SIG-M5 treated with dmso at 0.1 percent for 504 hours (cell line): ENCODE data around the gene TIAL1.
"Not testable (repeated sequence)": the region's sequence is repeated elsewhere in the genome, so short reads cannot be mapped to it uniquely, and the experiment has no call there.

ENCODE experiments used
- DNase-seq: peaks from one replicate; lab custom pipeline; 2025; ENCODE audit not compliant: unreplicated experiment; lab: John Stamatoyannopoulos, UW

Gene TIAL1

DNA sequence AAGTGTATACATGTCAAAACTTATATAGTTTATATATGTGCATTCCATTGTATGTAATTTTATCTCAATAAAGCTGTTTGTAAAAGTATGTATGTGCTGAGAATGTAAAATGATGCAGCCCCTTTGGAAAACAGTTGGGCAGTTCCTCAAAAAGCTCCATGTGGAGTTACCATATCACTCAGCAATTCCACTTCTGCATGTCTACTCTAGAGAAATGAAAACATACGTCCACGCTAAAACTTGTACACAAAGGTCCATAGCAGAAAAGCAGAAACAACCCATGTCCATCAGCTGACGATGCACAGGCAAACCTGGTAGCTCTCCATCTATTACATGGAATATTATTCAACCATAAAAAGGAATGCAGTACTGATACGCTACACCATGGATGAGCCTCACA lies 45.9 kb downstream of the TIAL1 start:
- DNase-seq: peak; percentile 12

DNA sequence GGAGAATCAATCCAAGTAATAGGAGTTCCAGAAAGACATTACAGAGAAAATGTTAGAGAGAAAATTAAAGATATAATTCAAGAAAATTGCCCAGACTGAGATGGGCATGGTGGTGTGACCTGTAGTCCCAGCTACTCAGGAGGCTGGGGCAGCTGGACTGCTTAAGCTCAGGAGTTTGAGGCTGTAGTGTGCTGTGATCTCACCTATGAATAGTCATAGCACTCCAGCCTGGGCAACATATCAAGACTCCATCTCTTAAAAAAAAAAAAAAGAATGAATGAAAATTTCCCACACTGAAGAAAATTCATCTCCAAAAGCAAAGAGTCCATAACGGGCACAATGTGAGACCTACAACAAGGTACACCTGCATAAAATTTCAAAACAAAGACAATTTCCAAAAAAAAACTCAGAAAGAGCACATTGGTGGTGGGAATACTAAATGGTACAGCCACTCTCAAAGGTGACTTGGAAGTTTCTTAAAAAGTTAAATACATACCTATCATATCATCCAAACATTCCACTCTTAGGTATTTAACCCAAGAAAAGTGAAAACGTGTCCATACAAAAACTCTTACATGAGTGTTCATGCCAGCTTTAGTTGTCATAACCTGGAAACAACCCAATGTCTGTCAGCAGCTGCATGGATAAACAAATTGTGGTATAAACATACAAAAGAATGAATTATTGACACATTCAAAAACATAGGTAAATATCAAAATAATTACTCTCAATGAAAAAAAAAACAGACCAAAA lies 47.3 kb downstream of the TIAL1 start:
- no peak for DNase-seq

DNA sequence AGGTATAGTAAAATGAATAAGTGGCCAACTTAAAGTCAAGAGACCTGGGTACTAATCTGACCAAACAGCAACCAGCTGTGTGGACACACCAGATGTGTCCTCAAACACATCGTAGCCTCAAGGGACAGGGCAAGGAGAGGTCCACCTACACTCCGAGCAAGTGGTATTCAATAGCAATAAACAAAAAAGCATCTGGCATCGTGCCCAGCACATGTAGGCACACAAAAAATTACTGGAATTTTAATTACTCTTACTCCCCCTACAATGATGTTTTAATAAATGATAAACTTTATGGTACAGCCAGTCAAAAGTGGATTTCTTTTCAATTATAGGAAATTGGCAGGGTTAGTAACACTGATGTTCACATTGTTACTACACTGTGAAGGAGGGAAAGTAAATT lies 50.8 kb downstream of the TIAL1 start:
- no peak for DNase-seq

DNA sequence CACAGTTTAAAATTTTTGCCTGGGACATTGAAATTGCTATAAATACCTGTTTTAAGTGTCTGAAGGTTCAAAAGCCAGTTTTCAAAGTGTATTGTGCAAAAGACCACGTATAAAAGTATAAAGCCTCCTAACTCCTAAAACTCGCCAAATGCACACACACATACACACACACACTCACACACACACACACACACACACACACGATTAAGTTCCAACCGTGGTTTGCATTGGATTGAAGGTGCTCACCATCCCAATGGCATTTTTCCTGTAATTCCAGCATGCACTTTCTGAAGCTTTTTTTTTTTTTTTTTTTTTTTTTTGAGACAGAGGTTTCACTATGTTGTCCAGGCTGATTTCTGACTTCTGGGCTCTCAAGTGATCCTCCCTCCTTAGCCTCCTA lies 51.5 kb downstream of the TIAL1 start:
- no peak for DNase-seq

DNA sequence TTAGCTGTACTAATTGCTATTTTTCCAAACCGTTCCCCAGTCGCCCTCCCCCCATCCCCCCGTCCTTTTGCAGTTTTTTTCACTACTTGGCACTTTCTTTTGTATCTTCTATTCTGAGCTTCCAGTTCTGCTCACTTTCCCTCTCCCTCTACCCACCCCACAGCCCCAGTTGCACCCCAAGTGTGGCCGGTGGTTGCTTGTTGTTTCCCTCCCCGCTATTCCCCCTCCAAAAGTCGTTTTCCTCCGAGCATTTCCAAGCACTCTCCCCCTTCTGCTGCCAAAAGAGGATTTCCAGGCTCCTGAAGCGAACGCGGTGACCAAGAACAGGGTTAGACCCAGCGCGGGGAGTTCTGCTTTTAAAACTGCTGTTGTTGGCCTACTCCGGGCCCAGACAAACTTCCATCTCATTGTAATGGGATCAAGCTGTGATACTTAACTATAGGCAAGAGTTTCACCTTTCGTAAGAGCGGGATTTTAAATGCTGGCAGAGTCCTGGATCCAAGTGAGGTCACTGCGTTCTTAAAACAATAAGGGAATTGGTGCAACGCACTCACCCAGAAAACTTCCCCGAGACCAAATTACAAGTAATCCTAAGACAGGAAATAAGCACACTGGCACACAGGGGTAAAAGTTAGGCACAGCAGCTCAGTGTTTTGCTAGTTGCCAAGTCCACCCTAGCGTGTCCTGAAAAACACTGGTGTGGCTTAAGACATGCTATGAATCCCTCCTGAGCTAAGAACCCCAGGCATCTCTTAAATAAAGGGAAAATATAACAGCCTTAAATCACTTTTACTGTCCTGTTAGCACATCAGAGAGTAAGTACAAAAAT lies 52.7 kb downstream of the TIAL1 start:
- DNase-seq: no peak

DNA sequence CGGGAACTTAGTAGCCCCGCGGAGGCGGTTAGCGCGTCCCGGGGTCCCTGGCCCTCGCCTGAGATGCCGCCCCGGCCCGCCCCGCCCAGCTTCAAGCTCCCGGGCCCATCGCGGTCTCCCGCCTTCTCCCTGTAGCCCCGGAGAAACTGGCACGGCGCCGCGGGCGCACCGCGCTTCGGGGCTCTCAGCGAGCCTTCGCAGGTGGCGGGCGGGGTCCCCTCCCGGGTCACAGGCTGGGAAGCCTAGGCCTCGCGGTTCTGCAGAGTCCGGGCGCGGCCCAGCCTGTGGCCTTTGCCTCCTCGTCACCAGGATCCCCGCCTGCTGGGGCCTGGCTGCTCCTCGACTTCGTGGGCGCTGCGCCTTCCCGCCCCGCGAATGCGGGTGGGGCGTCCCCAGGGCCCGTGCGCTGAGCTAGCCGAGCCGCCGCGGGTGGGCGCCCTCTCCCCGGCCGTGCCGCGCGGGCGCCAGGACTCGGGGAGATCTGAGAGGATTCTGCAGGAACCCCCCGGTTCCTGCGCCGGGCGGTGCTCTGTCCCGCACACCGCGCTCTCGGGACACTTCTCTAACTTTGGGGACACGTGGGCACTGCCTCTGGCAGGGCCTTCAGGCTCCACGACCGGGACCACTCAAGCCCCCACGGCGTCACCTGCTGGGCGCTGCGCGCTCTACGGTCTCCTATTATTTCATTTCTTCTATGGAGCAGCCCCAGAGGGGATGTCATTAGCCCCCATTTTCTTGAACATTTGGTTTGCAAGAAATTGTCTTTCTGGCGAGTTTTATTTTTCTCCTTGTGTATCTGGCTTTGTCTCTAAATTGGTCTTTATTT lies 53.6 kb downstream of the TIAL1 start:
- peak; percentile 53 for DNase-seq

DNA sequence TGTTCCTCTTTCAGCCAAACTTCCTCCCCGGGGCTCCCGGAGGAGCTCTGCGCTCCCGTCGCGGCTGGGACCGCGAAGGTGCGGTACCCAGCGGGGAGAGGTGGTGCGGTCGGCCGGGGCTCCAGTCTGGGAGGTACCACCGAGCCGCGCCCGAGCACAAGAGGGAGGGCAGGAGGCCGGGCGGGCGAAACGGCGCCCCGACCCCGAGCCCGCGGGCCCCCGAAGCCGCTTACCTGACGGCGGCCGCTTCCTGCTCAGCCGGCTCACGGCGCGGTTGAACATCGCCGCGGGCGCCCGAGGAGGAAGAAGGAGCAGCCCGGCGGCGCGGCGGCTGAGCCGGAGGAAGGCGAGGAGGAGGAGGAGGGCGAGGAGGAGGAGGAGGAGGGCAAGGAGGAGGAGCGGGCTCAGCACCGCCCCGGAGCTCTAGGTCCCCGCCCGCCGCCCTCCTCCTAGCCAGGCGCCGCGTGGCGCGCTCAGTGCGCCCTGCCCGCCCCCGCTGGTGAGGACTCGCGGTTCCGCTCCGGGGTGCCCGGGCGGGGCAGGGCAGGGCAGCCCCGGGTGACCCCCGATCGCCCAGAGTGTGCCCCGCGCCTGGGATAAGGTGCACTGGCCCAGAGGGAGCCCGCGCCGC lies 54.3 kb downstream of the TIAL1 start, which contains the start of gene RGS10:
Gene RGS10, minus strand, starts transcription at position 363 of the 631 bp plus-strand sequence. Its CDS starts 81 bp downstream, at position 282.
- DNase-seq: peak; percentile 85

DNA sequence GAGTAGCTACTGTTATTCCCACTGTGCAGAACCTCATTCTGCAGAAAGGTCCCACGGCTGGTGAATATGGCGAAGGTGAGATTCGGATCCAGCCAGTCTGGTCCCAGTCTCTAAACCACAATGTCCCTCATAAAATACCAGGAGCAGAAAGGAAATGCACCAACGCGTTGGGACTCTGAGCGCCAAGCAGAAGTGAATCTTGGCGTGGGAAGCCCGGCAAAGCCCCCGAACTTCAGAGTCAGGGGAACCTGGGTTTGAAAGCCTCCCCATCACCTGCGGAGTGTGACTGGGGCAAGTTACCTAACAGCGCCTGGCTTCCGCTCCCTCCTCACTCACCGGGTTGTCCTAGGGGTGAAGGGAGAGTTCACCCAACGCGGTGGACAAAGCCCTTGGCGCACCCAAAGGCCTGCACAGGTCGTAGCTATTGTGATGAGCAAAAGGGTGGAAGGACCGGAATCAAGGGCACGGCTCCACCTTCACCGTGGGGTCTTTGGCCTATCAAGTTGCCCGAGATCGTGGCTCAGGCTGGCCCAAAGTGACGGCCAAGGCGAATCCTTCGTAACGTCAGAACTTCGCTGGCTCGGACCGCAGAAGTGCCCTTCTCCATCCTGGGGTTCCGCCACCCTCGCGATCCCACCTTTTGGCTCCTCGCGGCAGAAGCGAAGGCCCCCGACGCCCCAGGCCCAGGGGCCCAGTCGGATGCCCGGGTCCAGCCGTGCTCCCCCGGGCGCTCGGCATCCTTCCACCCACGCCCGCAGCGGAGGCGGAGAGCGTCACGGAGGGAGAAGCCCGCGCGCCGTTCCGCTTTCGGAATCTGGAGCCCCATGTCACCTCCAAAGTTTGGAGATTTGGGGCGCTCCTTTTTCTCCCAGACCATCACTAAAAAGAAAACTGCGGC lies 55.1 kb downstream of the TIAL1 start:
- DNase-seq: peak; percentile 63

DNA sequence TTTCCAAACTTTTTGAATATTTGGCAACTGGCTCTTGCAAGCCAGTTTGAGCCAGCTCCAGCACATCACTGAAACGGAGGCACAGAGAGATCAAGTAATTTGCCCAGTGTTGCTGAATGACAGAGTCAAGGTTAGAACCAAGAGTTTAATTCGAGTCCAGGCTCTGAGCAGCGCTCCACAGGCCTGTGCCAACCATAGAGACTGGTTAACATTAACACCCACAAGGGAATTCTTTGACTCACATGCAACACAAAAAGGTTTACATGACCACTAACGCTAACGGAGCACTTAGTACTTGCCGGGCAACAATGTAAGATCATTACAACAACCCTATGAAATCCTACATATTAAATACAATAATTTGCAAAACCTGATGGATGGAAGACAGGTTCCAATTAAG lies 55.7 kb downstream of the TIAL1 start:
- no peak for DNase-seq

DNA sequence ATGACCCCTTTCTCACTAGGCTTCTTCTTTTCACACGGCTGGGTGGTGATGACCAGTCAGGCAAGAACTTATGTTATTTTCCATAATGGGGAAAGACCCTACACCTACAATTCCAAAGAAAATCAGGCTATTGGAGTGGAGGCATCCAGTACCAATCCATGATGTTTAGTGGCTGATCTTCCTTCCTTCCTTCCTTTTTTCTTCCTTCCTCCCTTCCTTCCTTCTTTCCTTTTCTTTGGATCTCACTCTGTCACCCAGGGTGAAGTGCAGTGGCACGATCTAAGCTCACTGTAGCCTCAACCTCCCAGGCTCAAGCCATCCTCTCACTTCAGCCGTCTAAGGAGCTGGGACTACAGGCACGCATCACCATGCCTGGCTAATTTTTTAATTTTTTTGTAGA lies 56.7 kb downstream of the TIAL1 start:
- no peak for DNase-seq

DNA sequence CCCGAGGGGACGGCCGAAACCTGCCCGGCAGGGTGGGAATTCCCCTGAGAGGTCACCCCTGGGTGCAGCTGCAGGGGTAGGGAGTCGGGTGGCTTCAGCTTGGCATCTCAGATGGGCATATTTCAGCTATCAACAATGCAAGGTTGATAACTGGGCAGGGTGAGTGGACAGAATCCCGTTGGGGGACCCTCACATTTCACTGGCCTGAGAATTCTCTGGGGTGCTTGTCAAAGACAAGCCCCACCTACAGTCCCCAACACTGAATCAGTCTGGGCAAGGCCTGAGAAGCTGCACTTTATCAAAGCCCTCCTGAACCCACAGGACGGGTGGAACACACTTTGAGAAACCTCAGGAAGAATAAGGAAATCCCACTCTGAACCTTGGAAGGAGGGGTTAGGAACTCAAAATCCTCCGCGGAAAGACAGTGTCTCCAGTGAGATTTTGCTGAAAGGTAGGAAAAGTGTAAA lies 57.4 kb downstream of the TIAL1 start:
- DNase-seq: no peak

DNA sequence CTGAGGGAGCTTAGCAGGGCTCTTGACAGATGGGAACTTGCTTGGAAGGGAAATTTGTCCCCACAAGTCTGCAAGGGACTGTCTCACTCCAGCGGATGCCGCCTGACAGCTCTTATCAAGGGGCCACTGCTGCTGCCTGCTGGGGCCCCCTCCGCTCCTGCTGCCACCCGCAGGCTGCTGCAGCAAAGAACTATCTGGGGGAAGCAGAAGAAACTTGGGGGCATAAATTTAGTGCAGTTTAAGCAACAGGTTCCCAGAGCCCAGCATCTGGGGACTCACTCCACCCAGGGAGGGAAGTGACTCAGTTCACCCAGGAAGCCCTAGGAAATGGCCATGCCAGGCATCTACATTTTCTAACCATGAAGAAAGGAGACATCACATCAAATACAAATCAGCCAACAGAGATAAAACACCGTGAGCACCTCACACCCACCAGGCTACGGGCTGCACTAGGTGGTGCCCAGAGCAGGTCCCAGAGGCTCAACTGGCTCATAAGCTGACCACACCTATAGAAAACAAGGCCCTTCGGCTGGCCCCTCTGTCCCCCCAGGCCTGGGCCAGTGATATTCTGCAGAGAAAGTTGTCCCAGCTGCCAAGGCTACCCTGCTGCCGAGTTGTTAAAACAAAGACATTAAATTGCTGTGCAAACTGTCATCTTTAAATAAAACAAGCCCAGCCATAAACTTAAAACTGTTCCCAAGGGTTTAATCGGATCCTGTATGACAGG lies 58.0 kb downstream of the TIAL1 start:
- DNase-seq: peak; percentile 68

DNA sequence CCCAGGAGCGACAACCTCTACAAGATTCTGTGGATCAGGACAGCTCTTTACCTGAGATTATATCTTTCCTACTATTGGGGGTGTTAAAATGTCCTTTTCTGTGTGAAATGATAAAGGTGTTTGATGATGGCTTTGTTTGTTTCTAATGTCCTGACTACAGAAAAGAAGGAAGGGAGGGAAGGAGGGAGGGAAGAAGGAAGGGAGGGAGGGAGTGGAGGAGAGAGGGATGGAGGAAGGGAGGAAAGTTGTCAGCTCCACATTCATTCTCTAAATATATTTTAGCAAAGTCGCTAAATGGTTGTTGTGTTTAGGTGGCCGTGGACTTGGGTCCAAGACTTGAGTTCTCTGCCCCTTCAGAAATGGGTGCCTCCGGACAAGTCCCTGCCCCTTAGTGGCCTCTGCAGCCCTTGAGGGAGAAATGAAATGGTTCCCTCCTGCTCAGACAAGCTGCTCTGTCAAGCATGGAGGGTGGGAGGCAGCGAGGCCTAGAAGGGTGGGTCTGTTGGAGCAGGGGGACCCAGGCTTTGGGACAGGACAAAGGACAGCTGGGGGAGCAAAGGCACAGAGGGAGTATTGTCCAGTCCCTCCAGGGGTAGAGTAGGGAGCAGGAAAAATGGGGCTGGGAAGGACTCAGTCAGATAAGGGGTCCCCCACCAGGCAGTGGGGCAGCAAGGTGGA lies 58.7 kb downstream of the TIAL1 start:
- DNase-seq: no peak

DNA sequence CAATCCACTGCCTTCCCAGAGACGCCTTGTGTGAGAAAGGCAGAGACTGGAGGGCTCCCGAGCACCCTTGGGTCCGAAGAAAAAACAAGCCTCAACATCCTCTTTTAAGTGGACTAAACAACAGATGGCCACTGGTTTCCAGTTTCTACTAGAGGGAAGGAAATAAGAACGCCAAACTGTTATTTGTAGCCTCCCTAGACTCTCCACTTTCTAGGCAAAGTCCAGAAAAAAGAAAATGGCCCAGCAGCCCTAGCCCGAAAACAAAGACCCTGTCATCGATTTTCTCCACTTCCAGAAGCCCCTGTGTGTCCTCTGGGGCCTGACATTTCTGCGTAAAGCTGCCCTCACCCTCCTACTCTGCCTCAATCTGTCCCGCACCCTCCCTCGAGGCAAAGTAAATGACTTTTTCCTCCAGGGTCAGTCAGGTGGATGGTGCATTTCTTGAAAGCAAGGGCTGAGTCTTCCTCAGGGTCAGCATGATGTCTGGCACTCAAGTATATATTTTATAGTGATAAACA lies 60.2 kb downstream of the TIAL1 start:
- no peak for DNase-seq

DNA sequence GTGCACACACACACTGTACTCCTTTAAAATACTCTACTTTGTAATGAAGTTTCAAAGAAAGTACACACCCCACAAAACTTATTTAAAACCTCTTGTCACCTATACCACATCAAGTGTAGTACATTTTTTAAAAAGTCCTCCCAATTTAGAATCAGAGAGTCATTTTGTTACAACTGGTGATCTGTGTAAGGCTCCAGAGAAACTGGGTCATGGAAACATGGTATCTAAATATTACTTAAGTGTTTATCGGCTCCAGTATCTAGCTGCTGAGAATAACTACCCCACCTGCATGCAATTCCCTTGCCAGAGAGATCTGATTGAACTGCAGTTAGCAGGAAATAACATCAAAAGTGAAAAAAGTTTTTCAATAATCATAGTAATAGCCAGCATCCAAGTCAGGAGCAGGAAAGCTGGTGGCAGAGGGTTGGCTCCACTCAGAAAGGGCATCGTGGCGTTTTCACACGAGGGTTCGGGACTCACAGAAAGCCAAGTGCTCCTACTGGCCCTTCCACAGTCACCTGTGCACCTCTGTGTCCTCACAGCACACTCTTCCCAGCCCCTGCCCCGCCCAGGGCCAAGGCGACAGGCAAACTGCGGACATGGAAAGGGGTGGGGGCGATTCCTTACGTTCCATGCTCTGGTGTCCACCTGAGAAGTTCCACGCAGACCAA lies 60.8 kb downstream of the TIAL1 start:
- no peak for DNase-seq

DNA sequence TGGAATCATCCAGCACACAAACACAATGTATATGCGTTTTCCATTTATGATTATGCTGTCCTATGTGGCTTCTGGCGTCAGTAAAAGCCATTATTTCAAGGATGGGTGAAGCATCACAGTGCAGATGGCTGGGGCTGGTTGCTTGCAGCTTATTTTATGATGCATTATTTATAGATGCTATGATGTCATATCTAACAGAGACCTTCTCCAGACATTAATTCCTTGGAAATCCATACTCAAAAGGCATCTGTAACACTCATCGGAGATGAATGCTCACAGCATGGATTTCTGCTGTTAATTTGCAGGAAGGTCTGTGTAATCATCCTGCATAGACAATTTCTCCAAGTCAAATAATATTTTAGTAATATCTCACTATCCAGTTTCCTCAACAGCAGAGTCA lies 61.5 kb downstream of the TIAL1 start:
- DNase-seq: no peak

DNA sequence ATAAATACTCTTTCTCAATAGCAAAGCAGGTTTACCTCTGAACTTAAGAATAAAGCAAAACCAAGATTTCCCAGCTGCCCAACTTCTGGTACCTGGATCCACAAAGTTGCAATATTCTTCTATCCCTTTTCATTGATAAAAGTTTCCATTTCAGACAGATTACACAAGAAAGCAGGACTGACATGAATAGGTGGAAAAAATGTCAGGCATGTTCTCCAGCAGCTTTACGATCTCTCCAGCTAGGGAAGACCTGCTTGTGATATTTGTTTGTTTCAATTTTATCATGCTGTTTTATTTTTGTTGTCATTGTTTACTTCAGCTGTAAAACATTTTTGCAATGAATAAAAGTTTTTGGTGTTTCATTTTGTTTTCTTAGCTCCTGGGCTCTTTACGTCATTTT lies 63.3 kb downstream of the TIAL1 start:
- DNase-seq: no peak

DNA sequence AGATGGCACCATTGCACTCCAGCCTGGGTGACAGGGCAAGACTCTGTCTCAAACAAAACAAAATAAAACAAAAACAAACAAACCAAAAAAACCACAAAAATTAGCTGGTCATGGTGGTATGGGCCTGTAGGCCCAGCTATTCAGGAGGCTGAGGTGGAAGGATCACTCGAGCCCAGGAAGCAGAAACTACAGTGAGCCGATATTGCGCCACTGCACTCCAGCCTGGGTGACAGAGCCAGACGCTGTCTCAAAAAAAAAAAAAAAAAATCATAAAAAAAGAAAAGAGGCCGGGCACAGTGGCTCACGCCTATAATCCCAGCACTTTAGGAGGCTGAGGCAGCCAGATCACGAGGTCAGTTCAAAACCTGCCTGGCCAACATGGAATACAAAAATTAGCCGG lies 64.0 kb downstream of the TIAL1 start:
- DNase-seq: not testable (repeated sequence)
